H9 (cell line): ENCODE data around the gene ANKRD28. TPM values are rescaled to one million over a fixed set of nuclear protein-coding genes. Genes with fewer than 3 reads are reported as not detected.

Experiments used
- DNase-seq: peaks from one replicate; pipeline ENCODE4 v3.0.0-alpha.2; 2017
- H2AFZ ChIP-seq: one replicate; pipeline ENCODE4 v1.6.1; 2013; ENCODE audit warnings: mild to moderate bottlenecking, low read length, control low read depth, moderate library complexity
- H2AK5ac ChIP-seq: 2 replicates; pipeline ENCODE4 v1.6.1; 2013; ENCODE audit warnings: low read length, control low read depth, mixed read lengths; ENCODE audit not compliant: insufficient read length
- H2BK120ac ChIP-seq: one replicate; pipeline ENCODE4 v1.6.1; 2013; ENCODE audit warnings: low read depth, mild to moderate bottlenecking, low read length, control low read depth, inconsistent platforms; ENCODE audit not compliant: poor library complexity, severe bottlenecking
- H2BK12ac ChIP-seq: 2 replicates; pipeline ENCODE4 v1.6.1; 2013; ENCODE audit warnings: low read length, control low read depth, mixed read lengths, low read depth; ENCODE audit not compliant: insufficient read length
- H2BK15ac ChIP-seq: 2 replicates; pipeline ENCODE4 v1.6.1; 2013; ENCODE audit warnings: low read depth, low read length, control low read depth
- H2BK20ac ChIP-seq: one replicate; pipeline ENCODE4 v1.6.1; 2013; ENCODE audit warnings: low read depth, mild to moderate bottlenecking, low read length, control low read depth, inconsistent platforms; ENCODE audit not compliant: poor library complexity, severe bottlenecking
- H2BK5ac ChIP-seq: 2 replicates; pipeline ENCODE4 v1.6.1; 2013; ENCODE audit warnings: low read length, control low read depth, mixed read lengths; ENCODE audit not compliant: insufficient read length
- H3K14ac ChIP-seq: 2 replicates; pipeline ENCODE4 v1.6.1; 2013; ENCODE audit warnings: low read length, control low read depth; ENCODE audit not compliant: insufficient read depth
- H3K18ac ChIP-seq: 2 replicates; pipeline ENCODE4 v1.6.1; 2013; ENCODE audit warnings: low read depth, mild to moderate bottlenecking, mixed read lengths, low read length, control low read depth; ENCODE audit not compliant: insufficient read length
- H3K23ac ChIP-seq: 2 replicates; pipeline ENCODE4 v1.6.1; 2013; ENCODE audit warnings: low read length, control low read depth, mixed read lengths, low read depth; ENCODE audit not compliant: insufficient read length
- H3K23me2 ChIP-seq: 2 replicates; pipeline ENCODE4 v1.6.1; 2013; ENCODE audit warnings: low read depth, mild to moderate bottlenecking, mixed read lengths, low read length, control low read depth; ENCODE audit not compliant: insufficient read length, poor library complexity, severe bottlenecking
- H3K27ac ChIP-seq: 2 replicates; pipeline ENCODE4 v1.5.1; 2013; ENCODE audit warnings: low read length, control low read depth, mixed read lengths, low read depth; ENCODE audit not compliant: insufficient read length
- H3K27me3 ChIP-seq: 2 replicates; pipeline ENCODE4 v1.6.1; 2013; ENCODE audit warnings: low read length, control low read depth, inconsistent platforms; ENCODE audit not compliant: insufficient read depth
- H3K4ac ChIP-seq: 2 replicates; pipeline ENCODE4 v1.6.1; 2013; ENCODE audit warnings: low read depth, mild to moderate bottlenecking, control low read depth, inconsistent platforms, low read length, moderate library complexity
- H3K4me1 ChIP-seq: 2 replicates; pipeline ENCODE4 v1.6.1; 2013; ENCODE audit warnings: low read length, control low read depth, inconsistent platforms; ENCODE audit not compliant: insufficient read depth
- H3K4me2 ChIP-seq: 2 replicates; pipeline ENCODE4 v1.6.1; 2013; ENCODE audit warnings: low read length, control low read depth, mixed read lengths; ENCODE audit not compliant: insufficient read length, insufficient read depth
- H3K56ac ChIP-seq: 2 replicates; pipeline ENCODE4 v1.6.1; 2013; ENCODE audit warnings: low read depth, mild to moderate bottlenecking, mixed read lengths, low read length, control low read depth; ENCODE audit not compliant: insufficient read length
- H3K79me1 ChIP-seq: 2 replicates; pipeline ENCODE4 v1.6.1; 2013; ENCODE audit warnings: low read depth, mild to moderate bottlenecking, moderate library complexity, low read length, control low read depth, inconsistent platforms; ENCODE audit not compliant: insufficient read depth, poor library complexity, severe bottlenecking
- H3K79me2 ChIP-seq: 2 replicates; pipeline ENCODE4 v1.6.1; 2013; ENCODE audit warnings: low read length, control low read depth, inconsistent platforms; ENCODE audit not compliant: insufficient read depth
- H3K9ac ChIP-seq: 2 replicates; pipeline ENCODE4 v1.6.1; 2013; ENCODE audit warnings: low read length, control low read depth, mixed read lengths; ENCODE audit not compliant: insufficient read length; ENCODE audit errors: extremely low read depth
- H3K9me3 ChIP-seq: one replicate; pipeline ENCODE4 v1.6.1; 2013; ENCODE audit warnings: low read depth, low read length, inconsistent platforms; ENCODE audit not compliant: control insufficient read depth
- H3T11ph ChIP-seq: one replicate; pipeline ENCODE4 v1.6.1; 2013; ENCODE audit warnings: mild to moderate bottlenecking, low read length, control low read depth, inconsistent platforms
- H4K20me1 ChIP-seq: one replicate; pipeline ENCODE4 v1.6.1; 2013; ENCODE audit not compliant: control insufficient read depth, insufficient read length, insufficient read depth
- H4K5ac ChIP-seq: 2 replicates; pipeline ENCODE4 v1.6.1; 2013; ENCODE audit warnings: low read depth, mild to moderate bottlenecking, mixed read lengths, low read length, control low read depth; ENCODE audit not compliant: insufficient read length
- H4K8ac ChIP-seq: replicated peaks from 2 replicates; pipeline ENCODE4 v1.6.1; 2013; ENCODE audit warnings: low read length, control low read depth, mixed read lengths, low read depth; ENCODE audit not compliant: insufficient read length
- H4K91ac ChIP-seq: 2 replicates; pipeline ENCODE4 v1.6.1; 2013; ENCODE audit warnings: low read depth, mild to moderate bottlenecking, moderate library complexity, mixed read lengths, low read length, control low read depth; ENCODE audit not compliant: insufficient read length
- H3K27ac Mint-ChIP-seq, 3 experiments: 2 replicates in 2 of 3; 3 replicates in 1 of 3; pipeline ENCODE4 v1.8.0; 2020 to 2021; ENCODE audit warnings: mixed read lengths in 3 of 3, mild to moderate bottlenecking in 1 of 3, moderate library complexity in 1 of 3
- H3K27me3 Mint-ChIP-seq: 2 replicates; pipeline ENCODE4 v1.8.0; 2021; ENCODE audit warnings: low read depth, mild to moderate bottlenecking, moderate library complexity, mixed read lengths
- H3K36me3 Mint-ChIP-seq, 3 experiments: 2 replicates in 2 of 3; 3 replicates in 1 of 3; pipeline ENCODE4 v1.8.0; 2020 to 2021; ENCODE audit warnings: low read depth in 3 of 3, mixed read lengths in 3 of 3; ENCODE audit not compliant: insufficient read depth in 1 of 3
- H3K4me1 Mint-ChIP-seq, 2 experiments: 2 replicates each; pipeline ENCODE4 v1.8.0; 2020; ENCODE audit warnings: mixed read lengths in 2 of 2
- H3K4me3 Mint-ChIP-seq, 2 experiments: 2 replicates in 1 of 2; 3 replicates in 1 of 2; pipeline ENCODE4 v1.8.0; 2020 to 2021; ENCODE audit warnings: mild to moderate bottlenecking in 2 of 2, mixed read lengths in 2 of 2, moderate library complexity in 1 of 2
- H3K9me3 Mint-ChIP-seq, 2 experiments: 2 replicates in 1 of 2; 3 replicates in 1 of 2; pipeline ENCODE4 v1.8.0; 2020; ENCODE audit warnings: mild to moderate bottlenecking in 2 of 2, mixed read lengths in 2 of 2, moderate library complexity in 1 of 2
- total RNA-seq: library from RNA; stranded (reverse); gene quantifications from 2 replicates; pipeline ENCODE4 v1.2.1, GENCODE V29; 2021
- TF ChIP-seq, protein P1 (sequence below): fragments of 200-600 bp; sonication (generic); conservative IDR thresholded peaks from 3 replicates; pipeline ENCODE4 v1.8.0; 2021; ENCODE audit warnings: antibody characterized with exemption, mild to moderate bottlenecking

The ANKRD28 gene
- total RNA-seq, 1 experiment from 2014 or later = 59.0 TPM

DNA sequence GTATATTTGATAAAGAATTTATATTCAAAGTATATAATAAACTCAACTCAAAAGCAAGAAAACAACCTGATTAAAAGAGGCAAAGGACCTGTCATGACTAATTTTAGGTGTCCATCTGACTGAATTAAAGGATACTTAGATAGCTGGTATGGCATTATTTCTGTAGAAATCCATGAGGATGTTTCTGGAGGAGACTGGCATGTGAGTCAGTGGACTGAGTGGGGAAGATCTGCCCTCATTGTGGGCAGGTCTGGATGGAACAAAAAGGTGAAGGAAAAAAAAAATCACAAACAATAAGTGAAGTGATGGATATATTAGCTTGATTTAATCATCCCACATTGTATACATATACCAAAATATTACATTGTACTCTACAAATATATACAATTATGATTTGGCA is 16.6 kb downstream of the ANKRD28 start:
- TF ChIP-seq, protein P1, sequence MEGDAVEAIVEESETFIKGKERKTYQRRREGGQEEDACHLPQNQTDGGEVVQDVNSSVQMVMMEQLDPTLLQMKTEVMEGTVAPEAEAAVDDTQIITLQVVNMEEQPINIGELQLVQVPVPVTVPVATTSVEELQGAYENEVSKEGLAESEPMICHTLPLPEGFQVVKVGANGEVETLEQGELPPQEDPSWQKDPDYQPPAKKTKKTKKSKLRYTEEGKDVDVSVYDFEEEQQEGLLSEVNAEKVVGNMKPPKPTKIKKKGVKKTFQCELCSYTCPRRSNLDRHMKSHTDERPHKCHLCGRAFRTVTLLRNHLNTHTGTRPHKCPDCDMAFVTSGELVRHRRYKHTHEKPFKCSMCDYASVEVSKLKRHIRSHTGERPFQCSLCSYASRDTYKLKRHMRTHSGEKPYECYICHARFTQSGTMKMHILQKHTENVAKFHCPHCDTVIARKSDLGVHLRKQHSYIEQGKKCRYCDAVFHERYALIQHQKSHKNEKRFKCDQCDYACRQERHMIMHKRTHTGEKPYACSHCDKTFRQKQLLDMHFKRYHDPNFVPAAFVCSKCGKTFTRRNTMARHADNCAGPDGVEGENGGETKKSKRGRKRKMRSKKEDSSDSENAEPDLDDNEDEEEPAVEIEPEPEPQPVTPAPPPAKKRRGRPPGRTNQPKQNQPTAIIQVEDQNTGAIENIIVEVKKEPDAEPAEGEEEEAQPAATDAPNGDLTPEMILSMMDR = no peak
- Histone ChIP-seq H2BK20ac (no peak overlapping the region), H2AK5ac (no peak overlapping the region), H4K20me1 (no peaks in the 10 kb centered on the region), H3K23ac (no peak overlapping the region), H3T11ph (no peak overlapping the region), H3K4ac (no peak overlapping the region), H4K91ac (no peak overlapping the region), H3K79me1 (no peaks in the 10 kb centered on the region), H4K5ac (no peak overlapping the region), H3K4me1 (no peaks in the 10 kb centered on the region), H3K14ac (no peak overlapping the region), H3K27me3 (no peaks in the 10 kb centered on the region), H3K56ac (no peak overlapping the region), H2BK15ac (no peak overlapping the region), H2BK12ac (no peak overlapping the region), H2BK120ac (no peak overlapping the region), H3K27ac (no peak overlapping the region), H3K79me2 (no peaks in the 10 kb centered on the region; the same call in 1 of the 2 replicates), H3K9ac (no peak overlapping the region), H2BK5ac (no peak overlapping the region), H2AFZ (no peak overlapping the region), H4K8ac (no peak overlapping the region), H3K4me2 (no peak overlapping the region), H3K23me2 (no peaks in the 10 kb centered on the region), H3K9me3 (no peaks in the 10 kb centered on the region), H3K18ac (no peak overlapping the region)
- no peak overlapping the region for H3K4me3 Mint-ChIP-seq
- H3K27ac Mint-ChIP-seq = no peak overlapping the region
- H3K27me3 Mint-ChIP-seq = no peaks in the 10 kb centered on the region
- H3K36me3 Mint-ChIP-seq = no peaks in the 10 kb centered on the region; a peak in 3 of 7 replicates
- peaks cover 26 to 33% of the 10 kb centered on the region in 2 experiments for H3K4me1 Mint-ChIP-seq
- no peak for DNase-seq
- H3K9me3 Mint-ChIP-seq = no peaks in the 10 kb centered on the region
